Chondrocyte (in vitro differentiated cells): ENCODE results near the gene HDDC2. TPM values are rescaled to one million over a fixed set of nuclear protein-coding genes. Genes with fewer than 3 reads are reported as not detected.

Experiments
- DNase-seq: peaks from one replicate; pipeline ENCODE4 v3.0.0; 2021; ENCODE audit warnings: mixed read lengths, low spot score
- H3K27ac Mint-ChIP-seq: one replicate; pipeline ENCODE4 v1.8.0; 2021; ENCODE audit warnings: mild to moderate bottlenecking, moderate library complexity, mixed read lengths; ENCODE audit not compliant: unreplicated experiment
- H3K27me3 Mint-ChIP-seq: 2 replicates; pipeline ENCODE4 v1.8.0; 2021; ENCODE audit warnings: low read depth, mixed read lengths
- H3K36me3 Mint-ChIP-seq: 2 replicates; pipeline ENCODE4 v1.8.0; 2021; ENCODE audit warnings: low read depth, mixed read lengths
- H3K4me1 Mint-ChIP-seq: 2 replicates; pipeline ENCODE4 v1.8.0; 2021; ENCODE audit warnings: low read depth, mild to moderate bottlenecking, mixed read lengths
- H3K4me3 Mint-ChIP-seq: one replicate; pipeline ENCODE4 v1.8.0; 2021; ENCODE audit warnings: mild to moderate bottlenecking, moderate library complexity, mixed read lengths; ENCODE audit not compliant: unreplicated experiment
- H3K9me3 Mint-ChIP-seq: 2 replicates; pipeline ENCODE4 v1.8.0; 2021; ENCODE audit warnings: low read depth, mixed read lengths
- CTCF ChIP-seq: fragments of 200-600 bp; sonication (generic); IDR thresholded peaks from 2 replicates; pipeline ENCODE4 v1.5.0; 2021; ENCODE audit warnings: antibody characterized with exemption, mild to moderate bottlenecking, moderate library complexity
- total RNA-seq: library from RNA; stranded (reverse); gene quantifications from 3 replicates; pipeline ENCODE4 v1.2.1, GENCODE V29; 2021

Gene HDDC2
- total RNA-seq, 1 donor from 2014 or later = 49.4 TPM

GRCh38 chr6:125231574-125232343 is 70.0 kb downstream of the HDDC2 start:
- TF ChIP-seq CTCF = no peak
- no peak overlapping the region for H3K27ac Mint-ChIP-seq
- no peaks in the 10 kb centered on the region for H3K9me3 Mint-ChIP-seq
- no peak for DNase-seq
- no peaks in the 10 kb centered on the region for H3K27me3 Mint-ChIP-seq
- H3K4me3 Mint-ChIP-seq = no peak overlapping the region
- no peaks in the 10 kb centered on the region for H3K36me3 Mint-ChIP-seq
- H3K4me1 Mint-ChIP-seq = peaks cover 38% of the 10 kb centered on the region

- Mint-ChIP-seq H3K4me3 (no peak overlapping the region), H3K27ac (no peak overlapping the region), H3K27me3 (no peaks in the 10 kb centered on the region), H3K36me3 (no peaks in the 10 kb centered on the region), H3K9me3 (no peaks in the 10 kb centered on the region), H3K4me1 (peaks cover 33% of the 10 kb centered on the region)
- DNase-seq = no peak
- TF ChIP-seq CTCF = no peak
Measured at GRCh38 chr6:125231133-125231532, 70.6 kb downstream of the HDDC2 start.

- no peak for DNase-seq
- no peaks in the 10 kb centered on the region for H3K9me3 Mint-ChIP-seq
- no peak overlapping the region for H3K4me3 Mint-ChIP-seq
- no peak overlapping the region for H3K27ac Mint-ChIP-seq
- TF ChIP-seq CTCF = no peak
- H3K27me3 Mint-ChIP-seq = no peaks in the 10 kb centered on the region
- no peaks in the 10 kb centered on the region for H3K36me3 Mint-ChIP-seq
- H3K4me1 Mint-ChIP-seq = peaks cover 33% of the 10 kb centered on the region
Measured at GRCh38 chr6:125230674-125231073, 71.1 kb downstream of the HDDC2 start.

GRCh38 chr6:125228981-125229479 is 72.7 kb downstream of the HDDC2 start:
- TF ChIP-seq CTCF = no peak
- peak overlapping the region; percentile 66 for H3K27ac Mint-ChIP-seq
- no peaks in the 10 kb centered on the region for H3K9me3 Mint-ChIP-seq
- no peaks in the 10 kb centered on the region for H3K36me3 Mint-ChIP-seq
- H3K4me1 Mint-ChIP-seq = peaks cover 38% of the 10 kb centered on the region
- no peaks in the 10 kb centered on the region for H3K27me3 Mint-ChIP-seq
- H3K4me3 Mint-ChIP-seq = peak overlapping the region; percentile 3
- DNase-seq = no peak

GRCh38 chr6:125227244-125227643 is 74.5 kb downstream of the HDDC2 start:
- no peaks in the 10 kb centered on the region for H3K9me3 Mint-ChIP-seq
- H3K27me3 Mint-ChIP-seq = no peaks in the 10 kb centered on the region
- no peak overlapping the region for H3K27ac Mint-ChIP-seq
- no peak for TF ChIP-seq CTCF
- H3K4me3 Mint-ChIP-seq = no peak overlapping the region
- no peaks in the 10 kb centered on the region for H3K36me3 Mint-ChIP-seq
- no peak for DNase-seq
- H3K4me1 Mint-ChIP-seq = peaks cover 34% of the 10 kb centered on the region

Other genes with a start within 250 kb of the HDDC2 start
- gene TPD52L1, start 148.2 kb downstream of the HDDC2 start, total RNA-seq = 24.1 to 52.8 TPM (median 48.0 TPM) in 3 replicates